Renal cortical epithelial cell (primary cell): ENCODE results near the gene CYP4F12. TPM values are rescaled to one million over a fixed set of nuclear protein-coding genes. Genes with fewer than 3 reads are reported as not detected.

Experiments used
- DNase-seq: peaks from one replicate; pipeline ENCODE4 v3.0.0-alpha.2; 2011; ENCODE audit warnings: low read depth
- total RNA-seq: library from RNA; depleted of rRNA; stranded (reverse); fragments of >200 nt; gene quantifications from 2 replicates; pipeline ENCODE4 v1.2.3, GENCODE V29; 2014

CYP4F12 gene
- total RNA-seq, 1 donor from 2014 or later, result not detected

GRCh38 chr19:15702534-15702930 is 29.6 kb downstream of the CYP4F12 start:
- peak; percentile 45 for DNase-seq

- DNase-seq, result no peak
These were observed 41.8 kb downstream of the CYP4F12 start for GRCh38 chr19:15714638-15715037.

DNA sequence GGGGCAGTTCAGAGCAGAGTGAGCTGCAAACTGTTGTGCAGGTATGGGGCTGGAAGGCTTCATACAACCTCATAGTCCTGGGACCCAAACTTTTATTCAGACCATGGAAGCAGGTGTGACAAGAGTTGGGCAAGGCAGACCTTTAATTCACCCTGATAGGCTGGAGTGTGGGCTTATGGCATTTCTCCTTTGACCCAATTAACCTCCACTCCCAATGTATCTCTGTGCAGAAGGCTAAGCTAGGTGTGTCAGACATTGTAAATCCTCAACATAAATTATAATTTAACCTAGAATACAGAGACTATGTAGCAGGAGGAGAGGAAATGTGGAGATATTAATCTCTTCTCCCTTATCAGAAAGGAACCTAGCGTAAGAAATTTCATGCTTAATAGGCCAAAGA is 42.8 kb downstream of the CYP4F12 start:
- DNase-seq, result no peak

- no peak for DNase-seq
These were observed 44.9 kb downstream of the CYP4F12 start for GRCh38 chr19:15717809-15718208.

GRCh38 chr19:15721268-15721667 is 48.4 kb downstream of the CYP4F12 start:
- DNase-seq, result no peak

- no peak for DNase-seq
These were observed 50.1 kb downstream of the CYP4F12 start for GRCh38 chr19:15722956-15723355.

DNA sequence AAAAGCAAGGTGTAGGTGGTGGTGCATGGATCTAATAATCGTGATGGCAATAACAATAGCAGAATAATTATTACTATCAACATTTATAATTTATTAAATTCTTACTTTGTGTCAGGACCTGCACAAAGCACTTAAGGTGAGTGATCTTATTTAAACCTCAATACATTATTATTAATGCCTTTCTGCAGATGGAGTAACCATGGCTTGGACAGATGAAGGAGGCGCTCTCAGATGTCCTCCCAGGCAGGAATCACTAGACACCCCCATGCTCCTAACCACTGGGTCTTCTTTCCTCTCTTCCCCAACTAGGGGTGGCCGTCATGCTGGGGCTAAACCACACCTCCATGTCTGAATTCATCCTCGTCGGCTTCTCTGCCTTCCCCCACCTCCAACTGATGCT is 54.8 kb downstream of the CYP4F12 start, which contains the start of gene OR10H2:
Gene OR10H2, plus strand, starts transcription at position 301 of the 400 bp plus-strand sequence. Its CDS starts 20 bp downstream, at position 321.
- DNase-seq, result no peak

GRCh38 chr19:15730538-15730937 is 57.7 kb downstream of the CYP4F12 start:
- DNase-seq, result no peak

DNA sequence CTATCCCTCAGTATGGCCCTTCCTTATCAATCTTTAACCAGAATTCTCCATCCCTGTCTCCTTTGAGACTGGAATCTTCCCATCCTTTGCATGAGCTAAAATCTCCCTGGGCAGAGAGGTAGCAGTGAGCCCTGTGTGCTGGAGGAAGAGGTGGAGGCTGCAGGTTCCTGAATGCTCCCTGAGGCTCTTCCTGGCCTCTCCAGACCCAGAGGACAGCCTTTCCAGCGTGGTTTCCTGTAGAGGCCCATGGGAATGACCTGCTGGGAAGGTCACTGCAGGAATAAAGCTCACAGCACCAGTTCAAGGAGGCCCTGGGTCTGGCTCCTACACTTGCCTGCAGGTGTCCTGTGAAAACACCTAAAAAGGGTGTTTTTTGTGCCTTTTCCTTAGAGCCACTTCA is 59.5 kb downstream of the CYP4F12 start:
- DNase-seq, result no peak

DNA sequence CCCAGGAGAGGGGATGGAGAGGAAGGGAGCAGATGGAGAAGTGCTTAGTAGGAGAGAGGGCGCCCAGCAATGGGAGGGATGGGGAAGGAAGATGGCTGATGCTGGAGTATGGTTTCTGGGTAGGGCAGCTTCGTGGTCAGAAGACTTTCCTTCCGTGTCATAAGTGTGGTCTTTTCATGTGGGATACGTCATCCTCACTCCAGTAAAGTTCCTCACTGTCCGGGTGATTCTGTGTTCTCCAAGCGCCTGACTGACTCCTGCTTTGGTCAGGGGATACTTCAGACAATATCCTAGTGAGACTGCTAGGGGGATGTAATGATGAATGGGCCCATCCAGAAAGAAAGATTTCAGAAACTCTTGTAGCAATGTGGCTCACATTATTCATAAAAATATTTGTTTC is 61.0 kb downstream of the CYP4F12 start:
- no peak for DNase-seq

DNA sequence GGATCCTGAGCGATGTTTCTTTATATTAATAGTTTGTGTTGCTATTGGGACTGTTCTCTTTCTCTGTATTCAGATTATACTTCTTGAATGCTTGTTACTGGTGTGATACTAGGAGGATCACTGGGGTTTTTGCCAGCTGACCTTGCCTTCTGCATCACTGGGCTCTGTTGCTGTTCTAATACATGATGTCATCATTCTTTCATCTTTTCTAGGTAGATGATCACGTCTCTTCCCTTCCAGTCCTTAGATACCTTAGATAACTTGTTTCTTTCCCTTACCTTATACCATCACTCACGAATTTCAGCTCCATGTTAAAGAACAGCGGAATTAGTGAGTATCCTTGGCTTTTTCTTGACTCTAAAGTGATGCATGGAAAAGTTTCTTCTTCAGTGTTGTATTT is 64.8 kb downstream of the CYP4F12 start, which contains the start of gene OR10H3:
Gene OR10H3, plus strand, starts transcription at position 264 of the 400 bp plus-strand sequence. CDS start 3,408 bp downstream, outside the sequence.
- no peak for DNase-seq

DNA sequence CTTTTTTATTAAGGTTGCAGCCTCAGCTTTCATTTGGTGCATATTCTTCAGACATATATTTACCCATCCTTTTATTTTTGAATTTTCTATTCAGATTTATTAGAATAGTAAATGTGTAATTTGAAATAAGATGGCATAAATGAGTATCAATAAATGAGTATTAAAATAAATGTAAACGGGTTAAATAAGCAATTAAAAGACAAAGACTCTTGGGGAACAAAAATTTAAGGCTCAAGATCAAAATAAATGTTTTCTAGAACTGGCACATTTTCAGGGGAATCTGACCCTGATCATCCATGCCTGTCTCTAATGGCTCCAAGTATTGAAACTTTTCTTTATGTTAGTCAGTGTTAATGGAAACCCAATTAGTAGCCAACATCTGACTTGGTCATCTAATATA is 67.9 kb downstream of the CYP4F12 start:
- DNase-seq, result no peak

Other genes with a start within 250 kb of the CYP4F12 start
- gene WIZ, start 223.1 kb upstream of the CYP4F12 start, total RNA-seq, result 3.3 and 31.8 TPM in 2 replicates
- gene RASAL3, start 208.5 kb upstream of the CYP4F12 start, total RNA-seq, result 0.17 and 2.9 TPM in 2 replicates
- not detected in 2 replicates for gene PGLYRP2, start 193.6 kb upstream of the CYP4F12 start, total RNA-seq
- gene CYP4F22, start 164.6 kb upstream of the CYP4F12 start, total RNA-seq, result not detected in 2 replicates
- gene CYP4F8, start 57.9 kb upstream of the CYP4F12 start, total RNA-seq, result not detected in 2 replicates
- under 0.01 TPM in 1 of 2 replicates, not detected in the other for gene CYP4F3, start 32.2 kb upstream of the CYP4F12 start, total RNA-seq
- gene OR10H2, start 54.9 kb downstream of the CYP4F12 start, total RNA-seq, result not detected in 2 replicates
- gene OR10H3, start 64.9 kb downstream of the CYP4F12 start, total RNA-seq, result not detected in 2 replicates
- gene OR10H5, start 114.6 kb downstream of the CYP4F12 start, total RNA-seq, result not detected in 2 replicates
- gene OR10H1, start 142.6 kb downstream of the CYP4F12 start, total RNA-seq, result 0.45 and 1.7 TPM in 2 replicates
- 0.05 and 1.9 TPM in 2 replicates for gene CYP4F2, start 225.0 kb downstream of the CYP4F12 start, total RNA-seq